ENCODE measurements around the gene CACNB2. TPM values are rescaled to one million over a fixed set of nuclear protein-coding genes. Genes with fewer than 3 reads are reported as not detected.

Gene CACNB2
- total RNA-seq, 1 donor from 2014 or later, result 3.5 TPM

- Histone ChIP-seq H3K9me3 (ENCODE audit: low read depth) (no peaks in the 10 kb centered on the region), H3K4me1 (no peaks in the 10 kb centered on the region), H3K9ac (no peak overlapping the region), H3K79me2 (ENCODE audit: low read depth) (no peaks in the 10 kb centered on the region), H2AFZ (replicated peaks) (no peak overlapping the region), H3K36me3 (no peaks in the 10 kb centered on the region), H4K20me1 (ENCODE audit: low read depth) (no peaks in the 10 kb centered on the region), H3K27ac (no peak overlapping the region), H3K27me3 (no peaks in the 10 kb centered on the region), H3F3A (ENCODE audit: low read depth) (no peaks in the 10 kb centered on the region), H3K4me3 (no peak overlapping the region), H3K4me2 (no peak overlapping the region)
- no peak overlapping the region for H3K4me3 Mint-ChIP-seq
- no peak overlapping the region for H3K27ac Mint-ChIP-seq
- H3K9me3 Mint-ChIP-seq, result no peaks in the 10 kb centered on the region
- TF ChIP-seq EZH2 (IDR thresholded peaks at IDR 0.05) (no peak), CTCF (IDR thresholded peaks at IDR 0.05) (peak; percentile 15)
- H3K36me3 Mint-ChIP-seq, result no peaks in the 10 kb centered on the region
- no peaks in the 10 kb centered on the region for H3K4me1 Mint-ChIP-seq
- no peaks in the 10 kb centered on the region for H3K27me3 Mint-ChIP-seq (ENCODE audit: insufficient read depth, low read depth)
- no peak for DNase-seq (ENCODE audit: low spot score)
Measured at GRCh38 chr10:18417950-18418527, 277.8 kb downstream of the CACNB2 start.

GRCh38 chr10:18418541-18419215 lies 278.5 kb downstream of the CACNB2 start:
- no peaks in the 10 kb centered on the region for H4K20me1 ChIP-seq (ENCODE audit: low read depth)
- no peaks in the 10 kb centered on the region for H3K9me3 Mint-ChIP-seq
- no peaks in the 10 kb centered on the region for H3K4me1 ChIP-seq
- TF ChIP-seq EZH2 (IDR thresholded peaks at IDR 0.05) (no peak), EZH2phosphoT487 (IDR thresholded peaks at IDR 0.05) (no peak), CTCF (IDR thresholded peaks at IDR 0.05) (no peak)
- no peaks in the 10 kb centered on the region for H3K27me3 Mint-ChIP-seq (ENCODE audit: insufficient read depth, low read depth)
- no peaks in the 10 kb centered on the region for H3F3A ChIP-seq (ENCODE audit: low read depth)
- no peaks in the 10 kb centered on the region for H3K79me2 ChIP-seq (ENCODE audit: low read depth)
- no peak overlapping the region for H3K27ac Mint-ChIP-seq
- no peaks in the 10 kb centered on the region for H3K27me3 ChIP-seq
- no peaks in the 10 kb centered on the region for H3K9me3 ChIP-seq (ENCODE audit: low read depth)
- H3K36me3 ChIP-seq, result no peaks in the 10 kb centered on the region
- H3K9ac ChIP-seq, result no peak overlapping the region
- no peak overlapping the region for H3K4me3 Mint-ChIP-seq
- no peaks in the 10 kb centered on the region for H3K4me1 Mint-ChIP-seq
- no peak overlapping the region for H3K4me2 ChIP-seq
- H3K36me3 Mint-ChIP-seq, result no peaks in the 10 kb centered on the region
- no peak overlapping the region for H2AFZ ChIP-seq (replicated peaks)
- H3K4me3 ChIP-seq, result no peak overlapping the region
- no peak overlapping the region for H3K27ac ChIP-seq
- DNase-seq (ENCODE audit: low spot score), result no peak

- no peak overlapping the region for H3K27ac ChIP-seq
- no peak overlapping the region for H3K27ac Mint-ChIP-seq
- no peak overlapping the region for H3K9ac ChIP-seq
- H3K79me2 ChIP-seq (ENCODE audit: low read depth), result no peaks in the 10 kb centered on the region
- H3K4me1 ChIP-seq, result no peaks in the 10 kb centered on the region
- H3K4me3 ChIP-seq, result no peak overlapping the region
- H3K4me1 Mint-ChIP-seq, result peaks cover 4% of the 10 kb centered on the region
- no peaks in the 10 kb centered on the region for H3K27me3 ChIP-seq
- H3K4me3 Mint-ChIP-seq, result no peak overlapping the region
- H4K20me1 ChIP-seq (ENCODE audit: low read depth), result no peaks in the 10 kb centered on the region
- no peak overlapping the region for H2AFZ ChIP-seq (replicated peaks)
- H3K27me3 Mint-ChIP-seq (ENCODE audit: insufficient read depth, low read depth), result peaks cover 2% of the 10 kb centered on the region
- H3K4me2 ChIP-seq, result no peak overlapping the region
- no peaks in the 10 kb centered on the region for H3K9me3 Mint-ChIP-seq
- H3K36me3 Mint-ChIP-seq, result no peaks in the 10 kb centered on the region
- H3K36me3 ChIP-seq, result no peaks in the 10 kb centered on the region
- H3F3A ChIP-seq (ENCODE audit: low read depth), result no peaks in the 10 kb centered on the region
- DNase-seq (ENCODE audit: low spot score), result no peak
- no peaks in the 10 kb centered on the region for H3K9me3 ChIP-seq (ENCODE audit: low read depth)
- no peak for TF ChIP-seq EZH2phosphoT487 (IDR thresholded peaks at IDR 0.05)
- TF ChIP-seq EZH2 (IDR thresholded peaks at IDR 0.05), result no peak
- no peak for TF ChIP-seq CTCF (IDR thresholded peaks at IDR 0.05)
Measured at GRCh38 chr10:18419945-18420344, 279.7 kb downstream of the CACNB2 start.

Data from neural progenitor cell (in vitro differentiated cells).